Measurements from ENCODE around the gene MYL5. TPM values are rescaled to one million over a fixed set of nuclear protein-coding genes. Genes with fewer than 3 reads are reported as not detected.

The MYL5 gene
- polyA plus RNA-seq (15.1 and 18.3 TPM in 2 replicates), polyA minus RNA-seq (9.5 and 11.4 TPM in 2 replicates)

GRCh38 chr4:674172-675035, at the start of gene MYL5, which contains the start of gene ATP5ME:
TSS of gene MYL5 (plus strand) at chr4:674542. CDS start at chr4:678027, 3,485 bp downstream.
TSS of gene ATP5ME (minus strand) at chr4:674276. CDS start at chr4:674247, 29 bp downstream.
- no peaks in the 10 kb centered on the region for H3K9me3 ChIP-seq (ENCODE audit: low read length)

More at GRCh38 chr4:674172-675035, at the start of gene MYL5, which contains the start of gene ATP5ME:
- Histone ChIP-seq H3K4me2 (ENCODE audit: low read length) (peak within 1 kb of the TSS; percentile 93), H2AFZ (ENCODE audit: low read depth, low read length) (peak within 1 kb of the TSS; percentile 79), H3K4me3 (ENCODE audit: low read length) (peak within 1 kb of the TSS; percentile 98), H4K20me1 (ENCODE audit: insufficient read depth) (no peaks in the 10 kb centered on the region), H3K36me3 (ENCODE audit: insufficient read depth, low read length) (no peaks in the 10 kb centered on the region), H3K9ac (ENCODE audit: low read length) (peak within 1 kb of the TSS; percentile 98), H3F3A (ENCODE audit: insufficient read depth, low read length, poor library complexity, severe bottlenecking) (no peaks in the 10 kb centered on the region), H3K27me3 (ENCODE audit: insufficient read depth, low read depth, low read length) (no peaks in the 10 kb centered on the region), H3K9me2 (ENCODE audit: insufficient read depth, low read length) (no peaks in the 10 kb centered on the region), H3K79me2 (replicated peaks; ENCODE audit: insufficient read depth, low read length) (peaks cover 11% of the 10 kb centered on the region), H3K27ac (ENCODE audit: low read length) (peak within 1 kb of the TSS; percentile 87)
- TF ChIP-seq EP300 (conservative IDR thresholded peaks at IDR 0.05; ENCODE audit: poor library complexity, severe bottlenecking) (peak; percentile 50), SMC3 (conservative IDR thresholded peaks at IDR 0.05; ENCODE audit: poor library complexity) (peak; percentile 96), POLR2AphosphoS5 (IDR thresholded peaks at IDR 0.05) (peak; percentile 93), EZH2 (IDR thresholded peaks at IDR 0.05; ENCODE audit: borderline replicate concordance, insufficient read depth, low read length, poor library complexity, severe bottlenecking) (no peak), CTCF (IDR thresholded peaks at IDR 0.05; ENCODE audit: poor library complexity, severe bottlenecking) (peak; percentile 100), TAF1 (IDR thresholded peaks at IDR 0.05; ENCODE audit: low read depth) (no peak), MXI1 (conservative IDR thresholded peaks at IDR 0.05; ENCODE audit: poor library complexity, severe bottlenecking) (peak; percentile 76), RAD21 (conservative IDR thresholded peaks at IDR 0.05) (peak; percentile 85)
- TF ChIP-seq, protein P1, sequence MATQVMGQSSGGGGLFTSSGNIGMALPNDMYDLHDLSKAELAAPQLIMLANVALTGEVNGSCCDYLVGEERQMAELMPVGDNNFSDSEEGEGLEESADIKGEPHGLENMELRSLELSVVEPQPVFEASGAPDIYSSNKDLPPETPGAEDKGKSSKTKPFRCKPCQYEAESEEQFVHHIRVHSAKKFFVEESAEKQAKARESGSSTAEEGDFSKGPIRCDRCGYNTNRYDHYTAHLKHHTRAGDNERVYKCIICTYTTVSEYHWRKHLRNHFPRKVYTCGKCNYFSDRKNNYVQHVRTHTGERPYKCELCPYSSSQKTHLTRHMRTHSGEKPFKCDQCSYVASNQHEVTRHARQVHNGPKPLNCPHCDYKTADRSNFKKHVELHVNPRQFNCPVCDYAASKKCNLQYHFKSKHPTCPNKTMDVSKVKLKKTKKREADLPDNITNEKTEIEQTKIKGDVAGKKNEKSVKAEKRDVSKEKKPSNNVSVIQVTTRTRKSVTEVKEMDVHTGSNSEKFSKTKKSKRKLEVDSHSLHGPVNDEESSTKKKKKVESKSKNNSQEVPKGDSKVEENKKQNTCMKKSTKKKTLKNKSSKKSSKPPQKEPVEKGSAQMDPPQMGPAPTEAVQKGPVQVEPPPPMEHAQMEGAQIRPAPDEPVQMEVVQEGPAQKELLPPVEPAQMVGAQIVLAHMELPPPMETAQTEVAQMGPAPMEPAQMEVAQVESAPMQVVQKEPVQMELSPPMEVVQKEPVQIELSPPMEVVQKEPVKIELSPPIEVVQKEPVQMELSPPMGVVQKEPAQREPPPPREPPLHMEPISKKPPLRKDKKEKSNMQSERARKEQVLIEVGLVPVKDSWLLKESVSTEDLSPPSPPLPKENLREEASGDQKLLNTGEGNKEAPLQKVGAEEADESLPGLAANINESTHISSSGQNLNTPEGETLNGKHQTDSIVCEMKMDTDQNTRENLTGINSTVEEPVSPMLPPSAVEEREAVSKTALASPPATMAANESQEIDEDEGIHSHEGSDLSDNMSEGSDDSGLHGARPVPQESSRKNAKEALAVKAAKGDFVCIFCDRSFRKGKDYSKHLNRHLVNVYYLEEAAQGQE (IDR thresholded peaks at IDR 0.05; ENCODE audit: borderline replicate concordance): peak; percentile 76

Data from neural cell (in vitro differentiated cells).